IMR-90 (cell line): ENCODE measurements around the gene CNP.
"Not testable (repeated sequence)": the region's sequence is repeated elsewhere in the genome, so short reads cannot be mapped to it uniquely, and the experiment has no call there.

Source experiments
- CEBPB ChIP-seq: IDR thresholded peaks from 2 replicates; pipeline ENCODE4 v1.6.1; 2012; ENCODE audit warnings: low read depth, low read length, improper control_type of control experiment
- FOS ChIP-seq: fragments of 150-350 bp; IDR thresholded peaks from 2 replicates; pipeline ENCODE4 v1.6.1; 2016; ENCODE audit warnings: low read depth, low read length
- POLR2A ChIP-seq: IDR thresholded peaks from 2 replicates; pipeline ENCODE4 v1.6.1; 2012; ENCODE audit warnings: mild to moderate bottlenecking, low read depth, low read length
- RFX5 ChIP-seq: IDR thresholded peaks from 2 replicates; pipeline ENCODE4 v1.8.0; 2012; ENCODE audit warnings: low read depth, mild to moderate bottlenecking, low read length, moderate library complexity
- TF ChIP-seq, protein P1 (sequence below): conservative IDR thresholded peaks from 2 replicates; pipeline ENCODE4 v1.5.1; 2012; ENCODE audit warnings: mild to moderate bottlenecking, low read depth, low read length, improper control_type of control experiment

DNA sequence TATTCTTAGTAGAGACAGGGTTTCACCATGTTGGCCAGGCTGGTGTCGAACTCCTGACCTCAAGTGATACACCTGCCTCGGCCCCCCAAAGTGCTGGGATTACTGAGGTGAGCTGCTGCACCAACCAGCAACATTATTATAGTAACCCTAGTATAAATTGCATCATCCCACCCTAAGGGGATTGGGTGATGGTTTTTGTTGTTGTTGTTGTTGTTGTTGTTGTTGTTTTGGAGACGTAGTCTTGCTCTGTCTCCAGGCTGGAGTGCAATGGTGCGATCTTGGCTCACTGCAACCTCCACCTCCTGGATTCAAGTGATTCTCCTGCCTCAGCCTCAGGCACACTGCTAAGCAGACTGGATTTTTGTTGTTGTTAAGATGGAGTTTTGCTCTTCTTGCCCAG is 34.9 kb upstream of the CNP start:
- TF ChIP-seq, protein P1, sequence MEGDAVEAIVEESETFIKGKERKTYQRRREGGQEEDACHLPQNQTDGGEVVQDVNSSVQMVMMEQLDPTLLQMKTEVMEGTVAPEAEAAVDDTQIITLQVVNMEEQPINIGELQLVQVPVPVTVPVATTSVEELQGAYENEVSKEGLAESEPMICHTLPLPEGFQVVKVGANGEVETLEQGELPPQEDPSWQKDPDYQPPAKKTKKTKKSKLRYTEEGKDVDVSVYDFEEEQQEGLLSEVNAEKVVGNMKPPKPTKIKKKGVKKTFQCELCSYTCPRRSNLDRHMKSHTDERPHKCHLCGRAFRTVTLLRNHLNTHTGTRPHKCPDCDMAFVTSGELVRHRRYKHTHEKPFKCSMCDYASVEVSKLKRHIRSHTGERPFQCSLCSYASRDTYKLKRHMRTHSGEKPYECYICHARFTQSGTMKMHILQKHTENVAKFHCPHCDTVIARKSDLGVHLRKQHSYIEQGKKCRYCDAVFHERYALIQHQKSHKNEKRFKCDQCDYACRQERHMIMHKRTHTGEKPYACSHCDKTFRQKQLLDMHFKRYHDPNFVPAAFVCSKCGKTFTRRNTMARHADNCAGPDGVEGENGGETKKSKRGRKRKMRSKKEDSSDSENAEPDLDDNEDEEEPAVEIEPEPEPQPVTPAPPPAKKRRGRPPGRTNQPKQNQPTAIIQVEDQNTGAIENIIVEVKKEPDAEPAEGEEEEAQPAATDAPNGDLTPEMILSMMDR, result not testable (repeated sequence)
- TF ChIP-seq POLR2A, RFX5, CEBPB, FOS: not testable (repeated sequence)
